ENCODE measurements around the gene SERPINA5.

Gene SERPINA5

GRCh38 chr14:94578712-94579111, 2.5 kb upstream of the SERPINA5 start:
- Histone ChIP-seq H3K9me3 (ENCODE audit: control insufficient read depth, low read length) (no peaks in the 10 kb centered on the region), H3K79me2 (no peaks in the 10 kb centered on the region), H3K9ac (no peak overlapping the region), H3K27me3 (ENCODE audit: control insufficient read depth, insufficient read depth, low read length) (no peaks in the 10 kb centered on the region), H3K4me2 (ENCODE audit: low read length) (no peak overlapping the region), H3K36me3 (ENCODE audit: control insufficient read depth, insufficient read depth, low read length) (no peaks in the 10 kb centered on the region), H3K4me3 (ENCODE audit: low read depth, low read length) (no peak overlapping the region), H3K4me1 (no peaks in the 10 kb centered on the region), H2AFZ (no peak overlapping the region), H3K27ac (no peak overlapping the region)
- TF ChIP-seq CTCF (IDR thresholded peaks at IDR 0.05), result no peak

- H3K9ac ChIP-seq, result no peak overlapping the region
- H3K79me2 ChIP-seq, result no peaks in the 10 kb centered on the region
- H3K9me3 ChIP-seq (ENCODE audit: control insufficient read depth, low read length), result no peaks in the 10 kb centered on the region
- no peak overlapping the region for H2AFZ ChIP-seq
- no peaks in the 10 kb centered on the region for H3K36me3 ChIP-seq (ENCODE audit: control insufficient read depth, insufficient read depth, low read length)
- no peak overlapping the region for H3K4me2 ChIP-seq (ENCODE audit: low read length)
- no peak overlapping the region for H3K4me3 ChIP-seq (ENCODE audit: low read depth, low read length)
- TF ChIP-seq CTCF (IDR thresholded peaks at IDR 0.05), result no peak
- no peaks in the 10 kb centered on the region for H3K27me3 ChIP-seq (ENCODE audit: control insufficient read depth, insufficient read depth, low read length)
- no peak overlapping the region for H3K27ac ChIP-seq
- no peaks in the 10 kb centered on the region for H3K4me1 ChIP-seq
Measured at GRCh38 chr14:94582199-94582750, 1.0 kb downstream of the SERPINA5 start.

GRCh38 chr14:94582851-94583250, 1.6 kb downstream of the SERPINA5 start:
- H3K4me2 ChIP-seq (ENCODE audit: low read length), result no peak overlapping the region
- no peak overlapping the region for H3K9ac ChIP-seq
- no peaks in the 10 kb centered on the region for H3K9me3 ChIP-seq (ENCODE audit: control insufficient read depth, low read length)
- H3K27me3 ChIP-seq (ENCODE audit: control insufficient read depth, insufficient read depth, low read length), result no peaks in the 10 kb centered on the region
- no peaks in the 10 kb centered on the region for H3K36me3 ChIP-seq (ENCODE audit: control insufficient read depth, insufficient read depth, low read length)
- no peak overlapping the region for H3K27ac ChIP-seq
- TF ChIP-seq CTCF (IDR thresholded peaks at IDR 0.05), result no peak
- H2AFZ ChIP-seq, result no peak overlapping the region
- no peak overlapping the region for H3K4me3 ChIP-seq (ENCODE audit: low read depth, low read length)
- H3K4me1 ChIP-seq, result no peaks in the 10 kb centered on the region
- H3K79me2 ChIP-seq, result no peaks in the 10 kb centered on the region

- H3K4me1 ChIP-seq, result no peaks in the 10 kb centered on the region
- no peak overlapping the region for H2AFZ ChIP-seq
- no peaks in the 10 kb centered on the region for H3K9me3 ChIP-seq (ENCODE audit: control insufficient read depth, low read length)
- no peaks in the 10 kb centered on the region for H3K27me3 ChIP-seq (ENCODE audit: control insufficient read depth, insufficient read depth, low read length)
- H3K36me3 ChIP-seq (ENCODE audit: control insufficient read depth, insufficient read depth, low read length), result no peaks in the 10 kb centered on the region
- no peak overlapping the region for H3K27ac ChIP-seq
- H3K79me2 ChIP-seq, result no peaks in the 10 kb centered on the region
- H3K9ac ChIP-seq, result no peak overlapping the region
- H3K4me3 ChIP-seq (ENCODE audit: low read depth, low read length), result no peak overlapping the region
- no peak overlapping the region for H3K4me2 ChIP-seq (ENCODE audit: low read length)
- no peak for TF ChIP-seq CTCF (IDR thresholded peaks at IDR 0.05)
Measured at GRCh38 chr14:94583557-94583956, 2.3 kb downstream of the SERPINA5 start.

- no peaks in the 10 kb centered on the region for H3K27me3 ChIP-seq (ENCODE audit: control insufficient read depth, insufficient read depth, low read length)
- H3K36me3 ChIP-seq (ENCODE audit: control insufficient read depth, insufficient read depth, low read length), result no peaks in the 10 kb centered on the region
- no peak overlapping the region for H3K4me2 ChIP-seq (ENCODE audit: low read length)
- no peaks in the 10 kb centered on the region for H3K79me2 ChIP-seq
- TF ChIP-seq CTCF (IDR thresholded peaks at IDR 0.05), result no peak
- no peak overlapping the region for H3K4me3 ChIP-seq (ENCODE audit: low read depth, low read length)
- no peak overlapping the region for H3K27ac ChIP-seq
- H2AFZ ChIP-seq, result no peak overlapping the region
- no peak overlapping the region for H3K9ac ChIP-seq
- H3K9me3 ChIP-seq (ENCODE audit: control insufficient read depth, low read length), result no peaks in the 10 kb centered on the region
- H3K4me1 ChIP-seq, result no peaks in the 10 kb centered on the region
Measured at GRCh38 chr14:94584591-94585280, 3.5 kb downstream of the SERPINA5 start.

All from parathyroid adenoma (tissue), 2 donors.